Measurements from ENCODE around the gene PTPN20.

PTPN20 gene

DNA sequence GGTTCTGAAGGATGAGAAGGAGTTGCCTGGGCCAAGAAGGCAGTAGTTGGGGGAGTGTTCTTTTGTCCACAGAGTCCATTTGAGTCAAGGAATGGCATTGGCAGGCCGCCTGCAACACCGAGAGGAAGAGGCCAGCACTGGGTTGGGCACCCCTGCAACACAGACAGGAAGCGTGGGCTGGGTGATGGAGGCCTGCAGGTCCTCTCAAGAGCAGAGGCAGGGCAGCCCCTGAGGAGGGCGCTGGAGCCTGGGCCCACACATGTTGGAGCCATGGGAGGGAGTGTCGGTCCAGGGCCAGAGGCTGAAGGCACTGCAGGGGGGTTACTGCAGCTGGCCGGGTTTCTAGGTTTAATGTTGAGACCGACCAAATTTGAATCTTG, 137.3 kb downstream of the PTPN20 start:
- Histone ChIP-seq H3K36me3 (ENCODE audit: control insufficient read depth, low read depth, low read length) (no peaks in the 10 kb centered on the region), H3K27ac (ENCODE audit: low read length) (no peak overlapping the region), H3K4me3 (ENCODE audit: low read length) (no peak overlapping the region), H3K9me3 (ENCODE audit: control insufficient read depth, low read depth, low read length) (no peaks in the 10 kb centered on the region), H3K4me1 (ENCODE audit: control insufficient read depth, low read depth, low read length) (no peaks in the 10 kb centered on the region), H3K9ac (ENCODE audit: low read length) (no peak overlapping the region), H3K27me3 (ENCODE audit: control insufficient read depth, insufficient read depth, low read length) (no peaks in the 10 kb centered on the region)

DNA sequence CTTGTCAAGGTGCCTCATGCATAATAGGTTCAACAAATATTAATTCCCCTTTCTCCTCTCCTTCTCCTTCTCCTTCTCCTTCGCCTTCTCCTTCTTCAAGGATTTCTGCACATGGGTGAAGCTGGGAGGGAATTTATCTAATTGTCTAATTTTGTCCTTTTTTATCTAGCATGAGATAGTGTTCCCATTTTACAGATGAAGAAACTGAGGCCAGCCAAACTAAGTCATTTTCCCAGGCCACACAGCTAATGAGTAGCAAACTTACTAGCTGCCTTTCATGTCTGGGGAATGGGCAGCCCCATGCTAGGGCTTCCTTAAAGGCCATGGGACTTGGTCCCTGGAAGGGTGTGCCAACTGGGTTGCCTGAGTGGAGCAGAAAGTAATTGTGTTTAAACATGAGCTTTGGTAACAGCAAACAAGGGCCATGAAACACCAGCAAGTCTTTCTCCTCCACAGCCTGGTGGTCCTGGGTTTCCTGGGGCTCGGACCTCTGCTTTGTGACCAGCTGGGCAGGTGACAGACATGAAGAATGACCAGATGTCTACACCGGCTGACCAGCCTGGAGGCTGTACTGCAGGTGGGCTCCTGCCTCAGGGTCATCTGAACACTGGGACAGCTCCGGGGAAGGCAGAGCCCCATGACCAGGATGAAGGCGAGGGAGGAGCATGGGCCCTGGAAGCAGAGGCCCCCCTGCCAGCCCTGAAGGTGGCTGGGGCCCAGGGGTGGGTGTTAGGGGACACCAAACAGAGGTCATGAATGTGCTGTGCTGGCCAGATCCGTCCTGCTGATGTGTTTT, 138.0 kb downstream of the PTPN20 start:
- Histone ChIP-seq H3K4me1 (ENCODE audit: control insufficient read depth, low read depth, low read length) (no peaks in the 10 kb centered on the region), H3K27ac (ENCODE audit: low read length) (no peak overlapping the region), H3K27me3 (ENCODE audit: control insufficient read depth, insufficient read depth, low read length) (no peaks in the 10 kb centered on the region), H3K9me3 (ENCODE audit: control insufficient read depth, low read depth, low read length) (no peaks in the 10 kb centered on the region), H3K4me3 (ENCODE audit: low read length) (no peak overlapping the region), H3K9ac (ENCODE audit: low read length) (no peak overlapping the region), H3K36me3 (ENCODE audit: control insufficient read depth, low read depth, low read length) (no peaks in the 10 kb centered on the region)

DNA sequence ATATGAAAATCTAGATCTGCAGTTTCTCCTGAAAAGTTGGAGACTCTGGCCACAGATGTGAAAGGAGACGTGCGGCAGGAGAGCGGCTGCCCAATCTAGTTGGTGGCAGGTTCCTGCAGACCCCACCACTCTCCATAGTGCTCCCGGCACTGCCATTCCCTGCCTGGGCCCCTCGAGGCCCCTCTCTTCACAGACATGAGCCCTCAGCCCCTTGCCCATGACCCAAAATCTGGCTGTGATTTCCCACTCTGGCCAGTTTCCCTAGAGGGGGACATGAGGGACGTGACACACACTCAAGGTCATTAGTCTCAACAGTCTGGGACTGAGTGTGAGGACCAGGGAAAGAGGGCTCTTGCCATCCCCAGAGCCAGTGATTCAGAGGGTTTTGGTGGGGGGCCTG, 138.7 kb downstream of the PTPN20 start:
- Histone ChIP-seq H3K4me3 (ENCODE audit: low read length) (no peak overlapping the region), H3K9me3 (ENCODE audit: control insufficient read depth, low read depth, low read length) (no peaks in the 10 kb centered on the region), H3K36me3 (ENCODE audit: control insufficient read depth, low read depth, low read length) (no peaks in the 10 kb centered on the region), H3K27me3 (ENCODE audit: control insufficient read depth, insufficient read depth, low read length) (no peaks in the 10 kb centered on the region), H3K27ac (ENCODE audit: low read length) (no peak overlapping the region), H3K4me1 (ENCODE audit: control insufficient read depth, low read depth, low read length) (no peaks in the 10 kb centered on the region), H3K9ac (ENCODE audit: low read length) (no peak overlapping the region)

DNA sequence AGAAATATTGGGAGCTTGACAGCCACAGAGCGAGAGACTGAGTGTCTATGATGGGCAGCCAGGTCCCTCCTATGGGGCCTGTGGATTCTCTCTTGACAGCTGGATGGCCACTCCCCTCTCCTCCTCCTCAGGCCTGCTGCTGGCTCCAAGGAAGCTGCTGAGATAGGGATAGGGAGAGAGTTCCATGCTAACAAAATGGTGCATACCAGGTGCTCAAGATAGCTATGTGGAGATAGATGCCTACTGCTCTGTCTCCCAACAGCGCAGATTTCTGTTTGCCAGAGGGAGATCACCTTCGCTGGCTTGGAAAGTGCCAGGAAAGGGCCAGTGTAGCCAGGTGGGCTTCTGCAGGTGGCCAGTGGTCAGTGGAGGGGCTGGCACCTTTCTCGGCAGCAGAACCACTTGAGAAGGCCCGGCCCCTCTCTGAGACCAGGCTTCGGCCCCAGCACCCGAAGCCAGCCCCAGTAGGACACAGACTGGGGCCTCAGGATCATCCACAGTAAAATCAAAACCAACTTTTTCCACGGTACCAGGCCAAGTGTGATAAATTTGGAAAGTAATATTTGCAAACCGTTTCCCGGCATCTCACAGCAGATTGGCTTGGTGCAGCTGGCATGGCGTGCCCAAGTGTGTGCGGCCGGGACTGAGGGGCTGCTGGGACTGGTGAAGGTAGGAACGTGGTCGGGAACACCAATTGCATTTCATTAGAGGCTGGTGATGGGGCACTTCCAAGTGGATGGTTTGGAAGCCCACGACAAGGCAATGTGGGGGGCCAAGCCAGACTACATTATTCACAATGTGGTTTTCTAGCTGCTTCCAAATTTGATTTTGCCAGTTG, 139.6 kb downstream of the PTPN20 start:
- H3K9me3 ChIP-seq (ENCODE audit: control insufficient read depth, low read depth, low read length), result no peaks in the 10 kb centered on the region
- no peaks in the 10 kb centered on the region for H3K4me1 ChIP-seq (ENCODE audit: control insufficient read depth, low read depth, low read length)
- H3K4me3 ChIP-seq (ENCODE audit: low read length), result no peak overlapping the region
- no peak overlapping the region for H3K27ac ChIP-seq (ENCODE audit: low read length)
- no peak overlapping the region for H3K9ac ChIP-seq (ENCODE audit: low read length)
- no peaks in the 10 kb centered on the region for H3K27me3 ChIP-seq (ENCODE audit: control insufficient read depth, insufficient read depth, low read length)
- no peaks in the 10 kb centered on the region for H3K36me3 ChIP-seq (ENCODE audit: control insufficient read depth, low read depth, low read length)

DNA sequence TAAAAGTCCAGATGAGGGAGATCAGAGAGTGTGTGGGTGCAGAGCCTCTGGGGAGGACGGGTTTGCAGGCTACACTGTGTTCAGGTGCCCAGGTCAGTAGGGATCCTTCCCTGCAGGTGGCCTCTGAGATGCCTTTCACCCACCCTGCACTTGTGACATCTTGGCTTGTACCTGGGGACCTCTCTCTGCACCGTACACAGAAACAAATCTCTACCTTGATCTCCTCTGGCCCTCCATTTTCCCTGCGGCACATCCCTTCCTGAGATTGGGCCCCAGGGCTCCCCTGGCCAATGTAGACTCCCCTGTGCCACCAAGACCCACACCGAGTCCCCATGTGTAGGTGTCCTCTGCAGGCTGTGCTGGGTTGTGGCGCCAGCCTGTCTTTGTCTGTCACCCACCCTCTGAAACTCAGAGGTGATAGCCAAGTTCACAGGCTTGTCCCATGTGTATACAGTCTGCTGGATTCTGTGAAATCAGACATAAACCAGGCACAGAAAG, 140.6 kb downstream of the PTPN20 start:
- no peak overlapping the region for H3K27ac ChIP-seq (ENCODE audit: low read length)
- no peak overlapping the region for H3K4me3 ChIP-seq (ENCODE audit: low read length)
- no peaks in the 10 kb centered on the region for H3K9me3 ChIP-seq (ENCODE audit: control insufficient read depth, low read depth, low read length)
- H3K36me3 ChIP-seq (ENCODE audit: control insufficient read depth, low read depth, low read length), result no peaks in the 10 kb centered on the region
- no peak overlapping the region for H3K9ac ChIP-seq (ENCODE audit: low read length)
- H3K4me1 ChIP-seq (ENCODE audit: control insufficient read depth, low read depth, low read length), result no peaks in the 10 kb centered on the region
- H3K27me3 ChIP-seq (ENCODE audit: control insufficient read depth, insufficient read depth, low read length), result no peaks in the 10 kb centered on the region

All from iPS-18a (cell line).